ENCODE results near the gene PLD2.
"Not testable (repeated sequence)": the region's sequence is repeated elsewhere in the genome, so short reads cannot be mapped to it uniquely, and the experiment has no call there.

PLD2 gene

DNA sequence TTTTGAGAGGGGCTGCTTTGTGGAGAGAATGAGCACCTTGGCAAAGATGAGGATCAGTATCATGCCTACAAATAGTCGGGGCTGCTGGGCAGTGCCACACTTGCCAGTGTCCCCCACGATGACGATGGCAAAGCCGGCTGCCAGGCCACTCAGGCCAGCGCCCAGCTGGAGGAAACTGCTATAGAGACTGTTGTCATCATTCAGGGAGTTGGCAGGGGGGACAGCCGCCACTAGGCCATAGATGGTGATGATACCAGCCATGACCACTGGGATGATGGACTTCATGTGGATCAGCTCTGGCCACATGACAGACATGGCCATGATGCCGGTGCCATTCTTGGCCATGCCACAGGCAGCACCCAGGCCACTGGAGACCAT is 50.0 kb downstream of the PLD2 start:
- DNase-seq (ENCODE audit: low read depth in 3 of 3): no peak

GRCh38 chr17:4857347-4857746 is 50.4 kb downstream of the PLD2 start:
- not testable (repeated sequence) for DNase-seq (ENCODE audit: low read depth in 3 of 3)

DNA sequence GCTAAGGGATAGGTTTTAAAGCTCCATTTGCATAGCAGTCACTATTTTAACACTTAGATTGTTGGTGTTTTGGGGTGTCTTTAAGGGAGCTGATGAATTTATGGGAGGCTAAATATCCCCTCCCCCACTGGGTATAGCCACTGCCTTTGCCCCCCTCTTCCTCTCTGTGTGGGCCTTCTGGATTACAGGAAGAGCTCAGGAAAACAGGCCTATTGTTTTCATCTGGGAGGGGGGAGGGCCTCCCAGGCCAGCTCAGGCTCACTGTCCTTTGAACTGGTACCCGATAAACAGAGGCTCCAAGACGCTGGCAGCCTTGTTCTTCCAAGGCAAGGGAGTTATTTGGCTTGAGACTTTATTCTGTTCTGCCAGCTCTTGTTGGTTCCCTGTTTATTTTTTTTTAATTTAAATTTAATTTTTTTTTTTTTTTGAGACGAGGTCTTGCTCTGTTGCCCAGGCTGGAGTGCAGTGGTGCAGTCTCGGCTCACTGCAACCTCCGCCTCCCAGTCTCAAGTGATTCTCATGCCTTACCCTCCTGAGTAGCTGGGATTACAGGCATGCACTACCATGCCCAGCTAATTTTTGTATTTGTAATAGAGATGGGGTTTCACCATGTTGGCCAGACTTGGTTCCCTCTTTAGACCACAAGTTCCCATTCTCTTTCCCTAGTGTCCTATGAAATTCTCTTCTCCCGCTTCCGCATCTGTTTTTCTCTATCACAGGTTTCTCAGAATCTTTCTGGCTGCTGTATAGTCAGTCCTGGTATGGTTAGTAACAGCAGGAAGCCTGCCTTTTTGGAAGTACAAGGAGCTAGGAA is 51.3 kb downstream of the PLD2 start:
- DNase-seq (ENCODE audit: low read depth in 3 of 3): no peak

DNA sequence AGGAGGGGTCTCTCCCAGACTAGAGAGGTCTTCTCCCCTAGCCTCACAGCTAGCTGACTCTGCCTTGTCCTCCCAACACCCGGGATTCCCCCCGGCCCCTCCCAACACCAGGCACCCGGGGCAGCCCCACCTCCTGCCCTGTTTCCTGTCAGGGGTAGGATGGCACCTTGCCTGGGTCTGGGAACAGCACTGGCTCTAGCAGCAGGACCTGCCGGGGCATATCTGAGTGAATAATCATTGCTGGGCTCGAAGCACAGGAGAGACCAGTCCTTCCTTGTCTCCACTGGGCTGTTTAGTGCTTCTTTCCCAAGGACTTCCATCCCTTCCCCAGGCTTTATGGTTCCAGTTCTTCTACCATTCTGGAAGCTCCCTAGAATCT is 51.9 kb downstream of the PLD2 start:
- no peak for DNase-seq (ENCODE audit: low read depth in 3 of 3)

DNA sequence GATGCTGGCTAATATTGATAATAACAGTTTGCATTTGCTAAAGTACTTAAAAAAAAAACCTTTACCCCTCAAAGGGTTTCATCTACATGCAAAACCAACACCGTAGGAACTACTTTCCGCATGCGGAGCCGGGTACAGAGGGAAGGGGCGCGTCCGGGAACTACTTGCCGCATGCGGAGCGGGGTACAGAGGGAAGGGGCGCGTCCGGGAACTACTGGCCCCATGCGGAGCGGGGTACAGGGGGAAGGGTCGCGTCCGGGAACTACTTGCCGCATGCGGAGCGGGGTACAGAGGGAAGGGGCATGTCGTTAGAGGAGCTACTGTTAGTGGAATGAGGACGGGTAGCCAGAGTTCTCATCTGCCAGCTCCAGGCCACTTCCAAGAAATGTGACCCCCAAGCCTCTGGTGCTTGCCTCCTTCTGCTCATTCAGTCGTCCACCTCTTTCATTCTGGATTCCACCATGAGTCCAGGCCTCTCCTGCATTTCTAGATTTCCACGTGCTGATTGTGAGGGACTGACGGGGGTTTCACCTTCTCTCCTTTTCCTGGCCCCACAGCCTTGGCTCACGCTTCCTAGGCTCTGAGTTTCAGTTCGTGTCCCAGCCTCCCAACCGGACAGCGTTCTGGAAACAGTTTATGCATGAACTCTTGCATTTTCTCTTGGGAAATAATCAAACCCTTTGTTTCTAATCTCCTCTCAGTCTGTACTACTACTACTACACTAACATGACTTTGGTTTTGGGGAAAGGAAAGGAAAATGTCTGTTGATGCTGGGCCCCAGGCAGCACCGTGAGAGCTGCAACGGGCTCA is 53.1 kb downstream of the PLD2 start:
- no peak for DNase-seq (ENCODE audit: low read depth in 3 of 3)

- DNase-seq (ENCODE audit: low read depth in 3 of 3): no peak
These were observed 53.7 kb downstream of the PLD2 start for GRCh38 chr17:4860651-4861050.

DNA sequence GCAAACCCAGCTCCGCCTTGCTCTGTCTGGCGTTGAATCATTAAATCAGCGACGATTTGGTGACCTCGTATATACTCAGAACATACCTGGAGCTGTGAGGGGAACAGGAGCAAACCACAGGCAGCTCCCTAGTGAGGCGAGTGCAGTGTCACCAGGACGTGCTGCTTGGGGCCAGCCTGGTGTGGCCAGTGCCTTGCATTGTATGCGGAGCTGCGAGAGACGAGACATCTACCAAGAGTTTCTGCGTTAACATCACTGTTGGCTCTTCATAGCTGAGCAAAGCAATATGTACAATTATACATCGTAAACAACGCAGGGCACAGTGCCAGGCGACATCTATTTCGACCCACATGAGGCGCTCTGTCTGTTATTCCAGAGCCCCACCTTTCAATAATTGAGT is 54.1 kb downstream of the PLD2 start:
- no peak for DNase-seq (ENCODE audit: low read depth in 3 of 3)

GRCh38 chr17:4862720-4863119 is 55.8 kb downstream of the PLD2 start:
- DNase-seq (ENCODE audit: low read depth in 3 of 3): no peak

DNA sequence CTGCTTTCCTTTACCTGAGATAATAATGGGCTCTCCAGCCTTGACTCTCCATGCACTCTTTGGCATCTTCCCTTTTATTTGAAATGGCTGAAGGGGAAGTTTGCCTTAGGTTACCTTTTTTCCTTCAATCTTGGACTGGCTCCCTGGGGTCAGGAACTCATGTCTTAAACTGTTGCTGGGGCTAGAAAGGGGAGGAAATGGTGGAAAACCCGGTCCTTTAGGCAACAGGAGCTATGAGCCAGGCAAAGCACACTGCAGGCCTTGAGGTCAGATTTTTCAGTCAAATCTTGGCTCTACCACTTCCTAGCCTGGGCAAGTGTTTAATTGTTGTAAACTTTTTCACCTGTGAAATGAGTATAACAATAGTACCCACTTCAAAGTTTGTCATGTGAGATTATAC is 56.4 kb downstream of the PLD2 start:
- no peak for DNase-seq (ENCODE audit: low read depth in 3 of 3)

- DNase-seq (ENCODE audit: low read depth in 3 of 3): not testable (repeated sequence)
These were observed 60.6 kb downstream of the PLD2 start for GRCh38 chr17:4867535-4867934.

DNA sequence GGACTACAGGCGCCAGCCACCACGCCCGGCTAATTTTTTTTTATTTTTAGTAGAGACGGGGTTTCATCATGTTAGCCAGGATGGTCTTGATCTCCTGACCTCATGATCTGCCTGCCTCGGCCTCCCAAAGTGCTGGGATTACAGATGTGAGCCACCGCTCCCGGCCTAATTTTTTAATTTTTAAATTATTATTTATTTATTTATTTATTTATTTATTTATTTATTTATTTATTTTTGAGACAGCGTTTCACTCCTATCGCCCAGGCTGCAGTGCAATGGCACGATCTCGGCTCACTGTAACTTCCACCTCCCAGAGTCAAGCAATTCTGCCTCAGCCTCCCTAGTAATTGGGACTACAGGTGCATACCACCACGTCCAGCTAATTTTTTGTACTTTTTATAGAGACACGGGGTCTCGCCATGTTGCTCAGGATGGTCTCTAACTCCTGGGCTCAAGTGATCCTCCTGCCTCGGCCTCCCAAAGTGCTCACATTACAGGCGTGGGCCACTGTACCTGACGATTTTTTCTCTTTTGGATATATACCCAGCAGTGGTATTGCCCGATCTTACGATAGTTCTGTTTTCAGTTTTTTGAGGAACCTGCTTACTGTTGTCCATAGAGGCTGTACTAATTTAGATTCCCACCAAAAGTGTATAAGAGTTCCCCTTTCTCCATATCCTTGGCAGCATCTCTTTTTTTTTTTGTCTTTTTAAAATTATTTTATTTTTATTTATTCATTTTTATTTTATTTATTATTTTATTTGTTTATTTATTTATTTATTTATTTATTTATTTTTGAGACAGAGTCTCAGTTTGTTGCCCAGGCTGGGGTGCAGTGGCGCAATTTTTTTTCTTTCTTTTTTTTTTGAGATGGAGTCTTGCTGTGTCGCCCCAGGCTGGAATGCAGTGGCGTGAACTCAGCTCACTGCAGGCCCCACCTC is 62.4 kb downstream of the PLD2 start:
- DNase-seq (ENCODE audit: low read depth in 3 of 3): not testable (repeated sequence)

DNA sequence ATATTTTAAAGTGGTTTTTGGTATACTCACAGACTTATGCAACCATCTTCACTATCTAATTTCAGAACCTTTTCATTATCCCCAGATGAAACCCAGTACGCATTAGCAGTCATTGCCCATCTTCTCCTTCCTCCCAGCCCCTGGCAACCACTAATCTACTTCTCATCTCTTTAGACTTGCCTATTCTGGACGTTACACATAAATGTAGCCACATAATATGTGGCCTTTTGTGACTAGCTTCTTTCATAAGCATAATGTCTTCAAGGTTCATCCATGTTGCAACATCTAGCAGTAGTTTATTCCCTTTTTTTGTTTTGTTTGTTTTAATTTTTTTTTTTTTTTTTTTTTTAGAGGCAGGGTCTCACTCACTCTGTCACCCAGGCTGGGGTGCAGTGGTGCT is 63.9 kb downstream of the PLD2 start:
- no peak for DNase-seq (ENCODE audit: low read depth in 3 of 3)

GRCh38 chr17:4872786-4873185 is 65.8 kb downstream of the PLD2 start:
- no peak for DNase-seq (ENCODE audit: low read depth in 3 of 3)
